PC-3 (cell line): ENCODE measurements around the gene RAB31. TPM values are rescaled to one million over a fixed set of nuclear protein-coding genes. Genes with fewer than 3 reads are reported as not detected.

ENCODE experiments used
- ATAC-seq: fragments of 200-7000 bp; cut with Tn5 transposase; 2 replicates; pipeline ENCODE4 v1.9.1; 2020; ENCODE audit warnings: mild to moderate bottlenecking, moderate library complexity
- BruUV-seq: library from RNA; stranded (reverse); fragments of 400-500 nt; replicated peaks from 2 replicates; lab custom pipeline; 2021; lab: Mats Ljungman, UMichigan
- CTCF ChIA-PET: fragments of 300-600 bp; sonication (Branson Sonifier 250); formaldehyde crosslinking; loops from one replicate; lab custom pipeline; 2022; ENCODE audit warnings: antibody characterized with exemption; lab: Charles Lee
- POLR2A ChIA-PET: fragments of 300-600 bp; sonication (Branson Sonifier 250); formaldehyde crosslinking; loops from one replicate; lab custom pipeline; 2022; ENCODE audit warnings: antibody characterized with exemption; ENCODE audit not compliant: unreplicated experiment; lab: Charles Lee
- DNase-seq: peaks from one replicate; pipeline ENCODE4 v3.0.0-alpha.2; 2015
- H2AFZ ChIP-seq: fragments of 300-600 bp; sonication (generic); 2 replicates; pipeline ENCODE4 v1.6.0; 2016; ENCODE audit warnings: antibody characterized with exemption, low read length
- H3F3A ChIP-seq: fragments of 300-600 bp; sonication (generic); one replicate; pipeline ENCODE4 v1.6.0; 2017; ENCODE audit warnings: antibody characterized with exemption, low read length, control low read depth, mild to moderate bottlenecking; ENCODE audit not compliant: unreplicated experiment
- H3K27ac ChIP-seq: fragments of 300-600 bp; sonication (generic); 2 replicates; pipeline ENCODE4 v1.5.1; 2016; ENCODE audit warnings: mild to moderate bottlenecking, low read length
- H3K27me3 ChIP-seq: fragments of 300-600 bp; sonication (generic); 2 replicates; pipeline ENCODE4 v1.6.1; 2016; ENCODE audit warnings: low read length, mixed read lengths
- H3K36me3 ChIP-seq: fragments of 300-600 bp; sonication (generic); 2 replicates; pipeline ENCODE4 v1.6.1; 2016; ENCODE audit warnings: low read depth, mixed run types, low read length, mixed read lengths
- H3K4me1 ChIP-seq: fragments of 300-600 bp; sonication (generic); 2 replicates; pipeline ENCODE4 v1.5.1; 2016; ENCODE audit warnings: low read length; ENCODE audit not compliant: insufficient read depth
- H3K4me2 ChIP-seq: fragments of 300-600 bp; sonication (generic); 2 replicates; pipeline ENCODE4 v1.6.0; 2016; ENCODE audit warnings: low read length
- H3K4me3 ChIP-seq: fragments of 300-600 bp; sonication (generic); 2 replicates; pipeline ENCODE4 v1.5.1; 2016; ENCODE audit warnings: mild to moderate bottlenecking, low read length, mixed read lengths
- H3K79me2 ChIP-seq: fragments of 300-600 bp; sonication (generic); 2 replicates; pipeline ENCODE4 v1.6.1; 2017; ENCODE audit warnings: low read length, mixed read lengths
- H3K9ac ChIP-seq: fragments of 300-600 bp; sonication (generic); 2 replicates; pipeline ENCODE4 v1.6.0; 2016; ENCODE audit warnings: mild to moderate bottlenecking, low read length
- H3K9me2 ChIP-seq: fragments of 300-600 bp; sonication (generic); replicated peaks from 2 replicates; pipeline ENCODE4 v1.6.1; 2016; ENCODE audit warnings: mixed run types, low read length, mixed read lengths
- H3K9me3 ChIP-seq: fragments of 300-600 bp; sonication (generic); 2 replicates; pipeline ENCODE4 v1.6.1; 2016; ENCODE audit warnings: low read length, mixed read lengths
- H4K20me1 ChIP-seq: fragments of 300-600 bp; sonication (generic); 2 replicates; pipeline ENCODE4 v1.6.1; 2016; ENCODE audit warnings: low read length, mixed read lengths
- EZH2 ChIP-seq: fragments of 300-600 bp; sonication (generic); IDR thresholded peaks from one replicate; pipeline ENCODE4 v1.6.1; 2017; ENCODE audit warnings: antibody characterized with exemption, mild to moderate bottlenecking, low read length; ENCODE audit not compliant: unreplicated experiment
- EZH2phosphoT487 ChIP-seq: fragments of 300-600 bp; sonication (generic); IDR thresholded peaks from 2 replicates; pipeline ENCODE4 v1.6.1; 2018; ENCODE audit warnings: mild to moderate bottlenecking, antibody characterized with exemption, low read length, borderline replicate concordance
- intact Hi-C: fragments of 100-400 bp; cut with micrococcal nuclease; formaldehyde crosslinking; loops from 2 replicates; pipeline ENCODE4 v1.9.0; 2023
- total RNA-seq: library from RNA; depleted of rRNA; stranded (reverse); fragments of >200 nt; gene quantifications from 2 replicates; pipeline ENCODE4 v1.2.3, GENCODE V29; 2014
- TF ChIP-seq, protein P1 (sequence below): fragments of 300-600 bp; sonication (generic); conservative IDR thresholded peaks from 2 replicates; pipeline ENCODE4 v1.5.1; 2017; ENCODE audit warnings: antibody characterized with exemption, low read depth, mild to moderate bottlenecking, low read length

RAB31 gene
- total RNA-seq, 1 experiment from 2014 or later, result 3.8 TPM

DNA sequence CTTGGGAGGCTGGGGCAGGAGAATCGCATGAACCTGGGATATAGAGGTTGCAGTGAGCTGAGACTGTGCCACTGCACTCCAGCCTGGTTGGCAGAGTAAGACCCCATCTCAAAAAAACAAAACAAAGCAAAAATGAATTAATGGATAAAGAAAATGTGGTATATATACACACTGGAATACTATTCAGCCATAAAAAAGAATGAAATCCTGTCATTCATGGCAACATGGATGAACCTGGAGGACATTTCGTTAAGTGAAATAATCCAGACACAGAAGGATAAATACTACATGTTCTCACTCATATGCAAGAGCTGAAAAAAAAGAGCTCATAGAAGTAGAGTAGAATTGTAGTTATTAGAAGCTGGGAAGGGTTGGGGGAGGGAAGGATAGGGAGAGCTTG lies 80.8 kb downstream of the RAB31 start:
- Histone ChIP-seq H3K27ac (no peak overlapping the region), H3K4me3 (no peak overlapping the region), H3K79me2 (no peaks in the 10 kb centered on the region), H3K9me3 (no peaks in the 10 kb centered on the region), H3F3A (no peaks in the 10 kb centered on the region), H3K9me2 (no peaks in the 10 kb centered on the region), H3K36me3 (no peaks in the 10 kb centered on the region), H3K4me2 (no peak overlapping the region), H4K20me1 (no peaks in the 10 kb centered on the region), H3K9ac (no peak overlapping the region), H3K4me1 (no peaks in the 10 kb centered on the region), H2AFZ (no peak overlapping the region), H3K27me3 (no peaks in the 10 kb centered on the region)
- CTCF ChIA-PET, result no interaction called here
- TF ChIP-seq EZH2, result no peak
- TF ChIP-seq, protein P1, sequence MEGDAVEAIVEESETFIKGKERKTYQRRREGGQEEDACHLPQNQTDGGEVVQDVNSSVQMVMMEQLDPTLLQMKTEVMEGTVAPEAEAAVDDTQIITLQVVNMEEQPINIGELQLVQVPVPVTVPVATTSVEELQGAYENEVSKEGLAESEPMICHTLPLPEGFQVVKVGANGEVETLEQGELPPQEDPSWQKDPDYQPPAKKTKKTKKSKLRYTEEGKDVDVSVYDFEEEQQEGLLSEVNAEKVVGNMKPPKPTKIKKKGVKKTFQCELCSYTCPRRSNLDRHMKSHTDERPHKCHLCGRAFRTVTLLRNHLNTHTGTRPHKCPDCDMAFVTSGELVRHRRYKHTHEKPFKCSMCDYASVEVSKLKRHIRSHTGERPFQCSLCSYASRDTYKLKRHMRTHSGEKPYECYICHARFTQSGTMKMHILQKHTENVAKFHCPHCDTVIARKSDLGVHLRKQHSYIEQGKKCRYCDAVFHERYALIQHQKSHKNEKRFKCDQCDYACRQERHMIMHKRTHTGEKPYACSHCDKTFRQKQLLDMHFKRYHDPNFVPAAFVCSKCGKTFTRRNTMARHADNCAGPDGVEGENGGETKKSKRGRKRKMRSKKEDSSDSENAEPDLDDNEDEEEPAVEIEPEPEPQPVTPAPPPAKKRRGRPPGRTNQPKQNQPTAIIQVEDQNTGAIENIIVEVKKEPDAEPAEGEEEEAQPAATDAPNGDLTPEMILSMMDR, result no peak
- no peak for TF ChIP-seq EZH2phosphoT487
- BruUV-seq, result no TSS peak
- intact Hi-C loops, result no loop called here
- POLR2A ChIA-PET, result no interaction called here
- ATAC-seq, result no peak
- DNase-seq, result no peak

DNA sequence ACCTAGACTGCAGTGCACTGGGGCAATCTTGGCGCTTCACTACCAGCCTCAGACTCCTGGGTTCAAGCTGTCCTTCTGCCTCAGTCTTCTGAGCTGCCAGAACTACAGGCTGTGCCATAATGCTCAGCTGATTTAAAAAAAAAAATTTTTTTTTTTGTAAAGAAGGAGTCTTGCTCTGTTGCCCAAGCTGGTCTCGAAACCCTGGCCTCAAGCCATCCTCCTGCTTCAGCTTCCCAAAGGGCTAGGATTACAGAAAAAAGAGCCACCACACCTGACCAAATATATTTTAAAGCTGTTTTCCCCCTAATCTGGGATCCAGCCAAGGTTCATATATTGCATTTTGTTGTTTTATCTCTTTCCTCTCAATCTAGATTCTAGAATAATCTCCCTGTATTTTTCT lies 82.2 kb downstream of the RAB31 start:
- Histone ChIP-seq H3K4me2 (no peak overlapping the region), H2AFZ (no peak overlapping the region), H3K27ac (no peak overlapping the region), H3K4me3 (no peak overlapping the region), H3K27me3 (no peaks in the 10 kb centered on the region), H4K20me1 (no peaks in the 10 kb centered on the region), H3F3A (no peaks in the 10 kb centered on the region), H3K36me3 (no peaks in the 10 kb centered on the region), H3K4me1 (no peaks in the 10 kb centered on the region), H3K9ac (no peak overlapping the region), H3K9me3 (no peaks in the 10 kb centered on the region), H3K9me2 (no peaks in the 10 kb centered on the region), H3K79me2 (no peaks in the 10 kb centered on the region)
- CTCF ChIA-PET, result no interaction called here
- intact Hi-C loops, result no loop called here
- ATAC-seq, result no peak
- no peak for TF ChIP-seq EZH2phosphoT487
- no peak for TF ChIP-seq EZH2
- TF ChIP-seq, protein P1, result no peak
- POLR2A ChIA-PET, result no interaction called here
- no peak for DNase-seq
- BruUV-seq, result no TSS peak

- CTCF ChIA-PET, result interaction anchor here (0.5 kb wide), 1 partner anchor 108 kb away, joined by 4 read pairs; no protein-coding TSS in a partner anchor
Measured at GRCh38 chr18:9791991-9792390, 83.9 kb downstream of the RAB31 start.

More at GRCh38 chr18:9791991-9792390, 83.9 kb downstream of the RAB31 start:
- no peaks in the 10 kb centered on the region for H3F3A ChIP-seq
- H3K9me2 ChIP-seq, result no peaks in the 10 kb centered on the region
- H3K4me1 ChIP-seq, result no peaks in the 10 kb centered on the region
- no peak for DNase-seq
- H3K4me2 ChIP-seq, result no peak overlapping the region
- no peaks in the 10 kb centered on the region for H3K79me2 ChIP-seq
- H4K20me1 ChIP-seq, result no peaks in the 10 kb centered on the region
- ATAC-seq, result no peak
- H3K9ac ChIP-seq, result no peak overlapping the region
- POLR2A ChIA-PET, result no interaction called here
- BruUV-seq, result no TSS peak
- H3K9me3 ChIP-seq, result no peaks in the 10 kb centered on the region
- H3K27me3 ChIP-seq, result no peaks in the 10 kb centered on the region
- no peak for TF ChIP-seq EZH2phosphoT487
- TF ChIP-seq, protein P1, result no peak
- no peak for TF ChIP-seq EZH2
- no peak overlapping the region for H3K4me3 ChIP-seq
- no peak overlapping the region for H2AFZ ChIP-seq
- H3K27ac ChIP-seq, result no peak overlapping the region
- H3K36me3 ChIP-seq, result no peaks in the 10 kb centered on the region
- intact Hi-C loops, result no loop called here
